HFF-Myc (cell line): Measurements from ENCODE around the gene XAB2.
A peak's percentile ranks its signal among the peaks of the same experiment; 100 is the strongest.

ENCODE experiments used
- DNase-seq: peaks from one replicate; pipeline ENCODE4 v3.0.0-alpha.2; 2011; ENCODE audit warnings: low read depth; ENCODE audit errors: extremely low read depth
- H3K4me3 ChIP-seq: replicated peaks from 2 replicates; pipeline ENCODE4 v1.5.1; 2011; ENCODE audit warnings: low read depth, mild to moderate bottlenecking, control low read depth, low read length
- TF ChIP-seq, protein P1 (sequence below): IDR thresholded peaks from 2 replicates; pipeline ENCODE4 v1.5.1; 2012; ENCODE audit warnings: mild to moderate bottlenecking, low read depth, low read length, control low read depth; ENCODE audit errors: missing control alignments

XAB2 gene

DNA sequence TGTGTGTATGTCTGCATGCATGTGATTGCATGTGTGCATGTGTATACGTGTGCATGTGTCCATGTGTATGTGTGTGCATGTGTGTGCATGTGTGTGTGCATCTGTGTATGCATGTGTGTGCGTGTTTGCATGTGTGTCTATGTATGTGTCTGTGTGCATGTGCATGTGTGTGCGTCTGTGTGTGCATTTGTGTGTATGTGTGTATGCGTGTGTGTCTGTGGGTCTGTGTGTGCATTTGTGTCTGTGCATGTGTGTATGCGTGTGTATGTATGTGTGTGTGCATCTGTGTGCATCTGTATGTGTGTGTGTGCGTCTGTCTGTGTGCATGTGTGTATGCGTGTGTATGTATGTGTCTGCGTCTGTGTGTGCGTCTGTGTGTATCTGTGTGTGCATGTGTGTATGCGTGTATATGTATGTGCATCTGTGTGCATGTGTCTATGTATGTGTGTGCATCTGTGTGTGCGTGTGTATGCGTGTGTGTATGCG, 10.6 kb upstream of the XAB2 start:
- TF ChIP-seq, protein P1, sequence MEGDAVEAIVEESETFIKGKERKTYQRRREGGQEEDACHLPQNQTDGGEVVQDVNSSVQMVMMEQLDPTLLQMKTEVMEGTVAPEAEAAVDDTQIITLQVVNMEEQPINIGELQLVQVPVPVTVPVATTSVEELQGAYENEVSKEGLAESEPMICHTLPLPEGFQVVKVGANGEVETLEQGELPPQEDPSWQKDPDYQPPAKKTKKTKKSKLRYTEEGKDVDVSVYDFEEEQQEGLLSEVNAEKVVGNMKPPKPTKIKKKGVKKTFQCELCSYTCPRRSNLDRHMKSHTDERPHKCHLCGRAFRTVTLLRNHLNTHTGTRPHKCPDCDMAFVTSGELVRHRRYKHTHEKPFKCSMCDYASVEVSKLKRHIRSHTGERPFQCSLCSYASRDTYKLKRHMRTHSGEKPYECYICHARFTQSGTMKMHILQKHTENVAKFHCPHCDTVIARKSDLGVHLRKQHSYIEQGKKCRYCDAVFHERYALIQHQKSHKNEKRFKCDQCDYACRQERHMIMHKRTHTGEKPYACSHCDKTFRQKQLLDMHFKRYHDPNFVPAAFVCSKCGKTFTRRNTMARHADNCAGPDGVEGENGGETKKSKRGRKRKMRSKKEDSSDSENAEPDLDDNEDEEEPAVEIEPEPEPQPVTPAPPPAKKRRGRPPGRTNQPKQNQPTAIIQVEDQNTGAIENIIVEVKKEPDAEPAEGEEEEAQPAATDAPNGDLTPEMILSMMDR, result no peak
- H3K4me3 ChIP-seq, result no peak overlapping the region
- DNase-seq, result no peak

DNA sequence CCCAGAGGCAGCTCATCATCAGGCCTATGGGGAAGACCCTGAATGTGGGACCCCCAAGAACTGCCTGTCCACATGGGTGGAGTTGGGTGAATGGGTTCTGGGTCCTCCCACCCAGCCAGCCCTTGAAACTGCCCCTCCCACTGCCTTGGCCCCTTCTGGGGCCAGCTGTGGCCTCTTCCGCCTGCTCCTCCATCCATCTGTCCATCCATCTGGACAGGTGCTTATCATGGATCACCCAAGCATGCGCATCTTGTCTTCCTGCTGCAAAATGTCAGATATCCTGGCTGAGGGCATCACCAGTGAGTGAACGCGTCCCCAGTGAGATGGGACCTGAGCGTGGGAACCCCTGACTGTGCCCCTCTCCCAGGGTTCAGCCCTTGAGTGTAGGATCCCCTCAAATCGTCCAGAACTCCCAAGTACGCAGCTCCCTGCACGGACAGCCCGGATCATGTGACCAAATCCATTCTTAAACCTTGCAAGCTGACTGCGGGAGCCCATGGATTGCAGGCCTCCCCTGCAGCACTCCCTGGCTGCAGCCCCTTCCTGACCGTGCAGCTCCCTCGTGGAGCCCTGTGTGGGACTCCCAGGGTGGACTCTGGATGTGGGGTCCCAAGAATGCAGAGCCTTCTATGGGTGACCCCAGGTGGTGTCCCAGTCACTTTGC, 9.6 kb upstream of the XAB2 start:
- DNase-seq, result no peak
- TF ChIP-seq, protein P1, result no peak
- no peak overlapping the region for H3K4me3 ChIP-seq

DNA sequence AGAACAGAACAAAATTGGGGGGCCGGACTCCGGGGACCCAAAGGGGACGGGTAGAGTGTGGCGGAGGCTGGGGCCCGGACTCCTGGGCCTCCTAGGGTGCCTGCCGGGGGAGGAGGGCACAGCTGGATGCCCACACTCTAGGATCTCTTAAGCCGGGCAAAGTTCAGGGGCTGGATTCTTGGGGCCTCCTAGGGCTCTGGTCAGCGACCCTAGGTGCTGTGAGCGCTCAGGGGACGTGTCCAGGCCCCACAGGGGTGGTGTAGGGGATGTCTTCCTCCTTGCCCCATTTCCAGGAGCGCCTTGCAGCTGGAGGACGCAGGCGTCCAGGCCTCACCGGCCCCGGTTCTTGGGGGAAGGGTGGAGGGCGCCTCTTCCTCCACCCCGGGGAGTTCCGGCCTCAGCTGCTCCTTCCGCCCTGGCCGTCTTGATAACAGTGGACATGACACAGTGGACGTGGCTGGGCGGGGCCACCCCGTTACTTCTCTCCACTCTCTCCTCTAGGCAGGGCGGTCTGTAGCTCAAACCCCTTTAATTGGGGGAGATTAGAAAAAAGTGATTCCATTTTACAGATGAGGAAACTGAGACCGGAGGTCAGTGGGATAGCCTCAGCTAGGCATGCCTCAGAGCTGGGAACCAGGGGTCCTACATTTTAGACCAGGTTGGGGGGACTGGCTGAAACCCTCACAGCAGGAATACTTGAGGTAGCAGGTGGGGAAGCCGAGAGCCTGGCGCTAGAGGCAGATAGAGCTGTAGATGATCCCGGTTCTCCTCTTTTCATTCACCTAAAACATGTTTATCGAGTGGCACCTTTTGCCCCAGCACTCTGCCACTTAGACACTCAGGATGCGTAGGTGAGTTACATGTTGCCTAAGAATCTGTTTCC, 8.3 kb upstream of the XAB2 start:
- peak overlapping the region; percentile 36 for H3K4me3 ChIP-seq
- TF ChIP-seq, protein P1, result no peak
- DNase-seq, result no peak

DNA sequence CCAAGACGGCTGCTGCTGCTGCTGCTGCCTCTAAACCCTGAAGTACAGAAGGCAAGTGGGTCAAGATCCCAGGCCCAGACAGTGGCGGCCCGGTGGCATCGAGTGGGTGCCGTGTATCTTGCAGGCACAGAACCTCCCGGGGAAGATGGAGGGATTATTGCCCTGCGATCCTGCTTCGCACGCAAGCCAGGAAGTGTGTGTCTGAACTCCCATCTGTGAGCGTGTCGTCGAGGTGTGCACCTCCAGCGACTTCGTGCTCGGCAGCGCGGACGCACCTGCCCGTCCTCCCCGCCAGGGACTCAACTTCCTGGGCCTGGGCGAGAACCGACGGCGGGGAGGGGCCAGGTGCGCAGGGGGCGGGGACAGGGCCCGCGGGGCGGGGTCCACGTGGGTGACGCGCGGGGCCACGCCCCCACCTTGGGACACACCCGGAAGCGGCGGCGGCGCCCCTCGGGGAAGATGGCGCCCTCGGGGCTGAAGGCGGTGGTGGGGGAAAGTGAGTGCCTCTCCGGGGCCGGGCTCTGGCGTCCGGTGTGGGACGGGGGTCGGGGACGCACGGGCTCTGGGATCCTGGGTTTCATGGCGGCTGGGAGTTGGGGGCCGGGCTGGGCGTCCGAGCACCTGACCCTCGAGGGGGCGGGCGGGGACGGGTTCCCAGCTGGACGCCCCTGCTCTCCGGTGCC, 7.5 kb upstream of the XAB2 start, which contains the start of gene STXBP2:
STXBP2 (plus strand) TSS at position 420 of the 683 bp plus-strand sequence; CDS start at position 460, 40 bp downstream.
- peak within 1 kb of the TSS; percentile 36 for H3K4me3 ChIP-seq
- no peak for DNase-seq
- TF ChIP-seq, protein P1, result no peak

DNA sequence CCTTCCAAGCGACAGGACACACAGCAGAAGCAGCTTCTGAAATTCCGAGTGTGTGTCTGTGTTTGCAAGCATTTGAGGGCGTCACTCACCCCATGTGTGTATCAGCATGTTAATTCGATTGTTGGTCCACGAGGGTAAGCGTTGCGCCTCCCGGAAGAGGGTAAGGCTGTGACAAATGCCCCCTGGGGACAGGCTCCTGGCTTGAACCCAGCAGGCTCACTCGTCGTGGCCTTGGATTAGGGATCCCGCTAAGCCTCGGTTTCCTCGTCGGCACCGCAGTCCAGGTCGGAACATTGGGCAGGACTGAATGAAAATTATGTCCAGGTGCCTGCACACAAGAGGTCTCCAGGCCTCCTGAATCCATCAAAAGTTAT, 7.0 kb upstream of the XAB2 start:
- peak overlapping the region; percentile 36; the same call in 1 of the 2 replicates for H3K4me3 ChIP-seq
- TF ChIP-seq, protein P1, result no peak
- DNase-seq, result no peak

DNA sequence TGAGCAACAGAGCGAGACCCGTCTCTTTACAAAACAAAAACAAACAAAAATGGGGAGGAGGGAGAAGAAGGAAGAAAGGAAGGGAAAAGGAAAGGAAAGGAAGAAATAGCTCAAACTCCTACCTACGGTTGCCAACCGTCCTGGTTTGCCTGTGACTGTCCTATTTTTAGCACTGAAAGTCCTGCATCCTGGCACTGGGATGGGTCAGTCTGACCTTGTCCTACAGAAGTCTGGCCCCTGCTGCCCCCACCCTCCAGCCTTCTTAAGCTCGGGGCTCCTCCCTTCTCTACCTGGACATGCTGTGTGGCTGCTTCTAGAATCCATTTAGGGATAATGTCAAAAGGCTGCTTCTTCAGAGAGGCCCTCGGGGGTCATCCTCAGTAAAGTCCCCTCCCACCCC, 6.3 kb upstream of the XAB2 start:
- TF ChIP-seq, protein P1, result no peak
- no peak overlapping the region for H3K4me3 ChIP-seq
- no peak for DNase-seq
